ENCODE results near the gene RPL5.

The RPL5 gene

DNA sequence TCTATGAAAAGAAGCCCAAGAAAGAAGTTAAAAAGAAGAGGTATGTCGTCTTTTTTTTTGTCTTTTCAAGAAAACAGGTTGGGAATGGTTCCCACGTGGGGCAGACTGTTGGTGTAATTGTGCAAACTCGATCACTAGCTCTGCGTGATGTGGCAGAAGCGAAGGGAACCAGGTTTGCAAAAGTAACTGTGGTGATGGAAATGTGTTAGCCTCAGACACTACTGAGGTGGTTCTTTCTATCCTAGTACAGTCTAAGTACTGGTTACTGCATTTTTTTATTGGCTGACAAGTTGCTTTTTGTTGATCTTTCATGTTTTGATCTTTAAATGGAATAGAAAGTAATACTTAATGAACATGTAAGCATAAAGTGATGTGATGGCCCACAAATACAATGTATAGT lies 8.8 kb downstream of the RPL5 start:
- Mint-ChIP-seq H3K9me3 (no peaks in the 10 kb centered on the region), H3K4me1 (peaks cover 44% of the 10 kb centered on the region), H3K27me3 (no peaks in the 10 kb centered on the region), H3K36me3 (peaks cover 78% of the 10 kb centered on the region), H3K4me3 (no peak overlapping the region), H3K27ac (peak overlapping the region; percentile 35)
- ATAC-seq = no peak

DNA sequence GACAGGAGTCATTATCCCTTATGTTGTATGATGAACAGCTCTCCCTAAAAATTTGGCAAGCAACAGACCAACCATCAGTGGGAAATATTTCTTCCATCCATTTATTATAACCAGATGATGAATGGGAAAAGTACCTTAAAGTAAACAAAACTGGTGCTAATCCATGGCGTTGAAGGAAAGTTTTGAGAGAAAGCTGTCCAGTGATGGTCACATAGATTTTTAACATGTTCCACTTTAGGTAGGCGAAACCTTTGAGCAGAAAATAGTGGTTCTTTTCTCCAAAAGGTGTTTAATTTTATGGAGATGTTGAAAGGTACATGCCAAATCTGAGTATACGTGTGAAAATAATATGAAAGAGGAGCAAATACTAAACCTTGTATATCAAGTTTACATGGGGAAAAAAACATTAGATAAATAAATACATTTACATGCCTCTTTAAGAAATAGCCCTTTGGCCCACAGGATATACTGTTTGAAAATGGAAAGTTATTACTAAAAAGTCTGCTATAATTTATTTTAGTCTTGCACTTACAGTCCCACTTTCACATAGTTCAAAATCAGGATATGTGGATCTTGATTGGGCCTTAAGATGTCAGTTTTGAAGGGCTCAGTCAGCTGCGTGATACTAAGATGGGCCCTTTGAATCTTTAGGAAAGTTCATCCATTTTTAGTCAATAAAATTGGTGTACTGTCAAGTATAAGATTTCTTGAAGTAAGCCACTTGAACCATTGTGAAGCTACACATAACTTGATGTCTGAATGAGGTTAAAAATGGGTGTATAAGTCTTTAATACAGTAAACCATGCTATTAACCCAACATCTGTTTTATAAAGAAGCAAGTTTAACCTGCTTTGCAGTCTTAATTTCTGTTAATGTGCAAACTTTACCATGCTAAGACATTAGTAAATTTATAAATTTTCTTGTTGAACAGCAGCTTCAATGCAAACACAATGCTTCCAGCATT lies 10.5 kb downstream of the RPL5 start:
- Mint-ChIP-seq H3K4me1 (peaks cover 27% of the 10 kb centered on the region), H3K36me3 (peaks cover 74% of the 10 kb centered on the region), H3K27me3 (no peaks in the 10 kb centered on the region), H3K4me3 (no peak overlapping the region), H3K9me3 (no peaks in the 10 kb centered on the region), H3K27ac (no peak overlapping the region)
- ATAC-seq = no peak

DNA sequence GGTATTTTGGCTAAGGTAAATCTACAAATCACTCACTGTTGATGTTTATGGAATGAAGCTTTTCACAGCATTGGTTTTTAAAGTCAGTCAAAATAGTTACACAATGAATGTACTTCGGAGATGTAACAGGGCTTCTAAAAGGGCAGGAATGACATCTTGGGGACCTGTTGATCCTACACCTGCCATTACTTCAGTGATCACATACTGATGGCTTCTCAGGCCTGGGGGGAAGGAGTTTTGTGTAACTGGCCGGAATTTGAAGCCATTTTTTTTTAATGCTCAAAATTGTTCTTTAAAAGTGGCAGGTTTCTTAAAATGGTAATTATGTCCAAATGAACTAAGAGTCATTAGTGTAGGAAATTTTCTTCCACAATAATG lies 11.2 kb downstream of the RPL5 start:
- H3K27ac Mint-ChIP-seq = no peak overlapping the region

DNA sequence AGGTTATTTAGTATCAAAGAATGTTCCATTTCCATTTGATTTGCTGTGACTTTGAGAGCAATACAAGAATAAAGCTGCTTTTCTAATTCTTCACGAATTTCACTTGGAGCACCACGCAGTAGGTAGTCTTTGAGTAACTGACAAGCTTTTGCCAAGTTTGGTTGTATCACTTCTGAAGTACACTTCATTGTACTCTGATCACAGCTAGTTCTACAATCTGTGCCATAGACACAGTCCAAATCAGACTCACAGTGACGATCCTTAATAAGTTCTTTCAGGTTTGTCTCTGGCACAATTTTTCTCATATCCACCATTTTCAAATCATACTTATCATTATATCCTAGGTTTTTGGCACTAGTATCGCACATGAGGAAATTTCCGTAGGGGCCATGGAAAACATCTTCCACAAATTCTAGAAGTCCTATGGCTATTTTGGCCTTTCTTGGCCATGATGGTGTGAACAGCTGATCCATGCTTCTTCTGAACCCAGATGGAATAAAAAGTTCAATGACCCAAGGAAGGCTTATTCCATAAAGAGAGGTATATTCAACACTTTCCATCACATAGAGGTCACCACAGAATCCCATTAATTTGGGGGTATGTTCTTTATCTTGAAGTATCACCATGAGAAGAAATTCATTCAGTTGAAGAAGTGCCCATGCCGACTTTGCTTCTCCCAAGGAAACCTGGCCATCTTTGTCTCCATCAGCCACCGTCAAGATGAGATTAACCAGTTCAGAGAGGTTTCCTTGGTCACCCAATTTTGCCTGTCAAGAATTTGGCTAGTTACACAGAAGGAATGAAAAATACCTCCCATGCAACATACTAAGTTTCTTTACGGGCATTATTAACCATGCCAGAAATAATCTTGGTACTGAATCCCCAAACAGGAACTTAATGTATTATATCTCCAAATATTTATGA lies 11.9 kb downstream of the RPL5 start:
- no peak overlapping the region for H3K27ac Mint-ChIP-seq
- peaks cover 64% of the 10 kb centered on the region for H3K36me3 Mint-ChIP-seq
- ATAC-seq = no peak

More for the DNA sequence above, 11.2 kb downstream of the RPL5 start:
- H3K4me3 Mint-ChIP-seq = no peak overlapping the region
- H3K36me3 Mint-ChIP-seq = peaks cover 67% of the 10 kb centered on the region
- no peaks in the 10 kb centered on the region for H3K27me3 Mint-ChIP-seq
- no peak for ATAC-seq
- H3K9me3 Mint-ChIP-seq = no peaks in the 10 kb centered on the region
- peaks cover 21% of the 10 kb centered on the region for H3K4me1 Mint-ChIP-seq

DNA sequence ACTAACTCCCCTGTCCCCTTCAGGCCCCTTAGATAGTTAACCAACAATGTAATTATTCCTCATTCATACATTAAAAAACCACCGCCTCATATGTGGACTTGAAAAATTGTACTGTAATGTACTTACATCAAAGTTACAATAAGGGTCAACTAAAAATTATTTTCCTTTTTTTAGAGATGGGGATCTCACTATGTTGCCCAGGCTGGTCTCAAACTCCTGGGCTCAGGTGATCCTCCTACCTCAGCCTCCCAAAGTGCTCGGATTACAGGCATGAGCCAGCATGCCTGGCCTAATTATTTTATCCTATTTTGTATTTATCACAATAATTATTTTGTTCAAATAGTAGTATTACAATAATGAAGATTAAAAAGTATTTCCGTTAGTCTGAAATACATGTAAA lies 12.6 kb downstream of the RPL5 start:
- no peaks in the 10 kb centered on the region for H3K9me3 Mint-ChIP-seq
- H3K4me1 Mint-ChIP-seq = peaks cover 7% of the 10 kb centered on the region
- peaks cover 57% of the 10 kb centered on the region for H3K36me3 Mint-ChIP-seq
- no peak overlapping the region for H3K27ac Mint-ChIP-seq
- H3K4me3 Mint-ChIP-seq = no peak overlapping the region
- no peak for ATAC-seq
- no peaks in the 10 kb centered on the region for H3K27me3 Mint-ChIP-seq

More for the DNA sequence above, 11.9 kb downstream of the RPL5 start:
- no peaks in the 10 kb centered on the region for H3K27me3 Mint-ChIP-seq
- no peaks in the 10 kb centered on the region for H3K9me3 Mint-ChIP-seq
- peaks cover 14% of the 10 kb centered on the region for H3K4me1 Mint-ChIP-seq
- H3K4me3 Mint-ChIP-seq = no peak overlapping the region

DNA sequence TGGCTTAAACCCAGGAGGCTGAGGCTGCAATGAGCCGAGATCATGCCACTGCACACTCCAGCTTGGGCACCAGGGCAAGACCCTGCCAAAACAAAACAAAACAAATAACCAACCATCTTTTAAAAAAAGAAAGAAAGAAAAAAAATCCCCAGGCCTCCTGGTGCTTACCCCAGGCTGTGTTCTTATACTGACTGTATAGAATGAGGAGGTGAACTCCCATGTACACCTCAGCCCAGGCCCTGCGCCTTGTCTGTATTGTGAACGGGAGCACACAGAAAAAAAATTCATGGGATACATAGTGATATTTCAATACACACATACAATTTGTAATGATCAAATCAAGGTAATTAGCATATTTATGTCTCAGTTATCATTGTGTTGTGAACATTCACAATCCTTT lies 14.1 kb downstream of the RPL5 start:
- Mint-ChIP-seq H3K27ac (no peak overlapping the region), H3K4me3 (no peak overlapping the region), H3K27me3 (no peaks in the 10 kb centered on the region), H3K36me3 (peaks cover 52% of the 10 kb centered on the region), H3K4me1 (no peaks in the 10 kb centered on the region), H3K9me3 (no peaks in the 10 kb centered on the region)
- ATAC-seq = no peak

DNA sequence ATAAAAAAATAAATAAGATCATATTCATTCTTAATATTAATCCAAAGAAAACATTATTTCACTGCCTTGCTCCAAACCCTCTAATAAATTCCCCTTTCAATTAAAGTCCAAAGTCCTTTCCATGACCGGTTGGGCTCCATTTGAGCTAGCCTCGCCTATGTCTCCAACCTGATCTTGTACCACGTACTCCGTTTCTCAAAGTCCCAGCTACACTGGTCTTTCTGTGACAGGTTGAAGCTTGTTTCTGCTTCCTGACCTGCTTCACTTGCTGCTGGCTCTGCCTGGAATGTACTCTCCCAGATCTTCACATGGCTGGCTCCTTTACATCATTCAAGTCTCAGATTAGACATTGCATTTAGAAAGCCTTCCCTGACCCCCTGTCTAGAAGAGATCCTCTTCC lies 16.4 kb downstream of the RPL5 start:
- Mint-ChIP-seq H3K4me3 (no peak overlapping the region), H3K27me3 (no peaks in the 10 kb centered on the region), H3K9me3 (no peaks in the 10 kb centered on the region), H3K4me1 (peaks cover 7% of the 10 kb centered on the region), H3K27ac (peak overlapping the region; percentile 21), H3K36me3 (peaks cover 47% of the 10 kb centered on the region)
- no peak for ATAC-seq

DNA sequence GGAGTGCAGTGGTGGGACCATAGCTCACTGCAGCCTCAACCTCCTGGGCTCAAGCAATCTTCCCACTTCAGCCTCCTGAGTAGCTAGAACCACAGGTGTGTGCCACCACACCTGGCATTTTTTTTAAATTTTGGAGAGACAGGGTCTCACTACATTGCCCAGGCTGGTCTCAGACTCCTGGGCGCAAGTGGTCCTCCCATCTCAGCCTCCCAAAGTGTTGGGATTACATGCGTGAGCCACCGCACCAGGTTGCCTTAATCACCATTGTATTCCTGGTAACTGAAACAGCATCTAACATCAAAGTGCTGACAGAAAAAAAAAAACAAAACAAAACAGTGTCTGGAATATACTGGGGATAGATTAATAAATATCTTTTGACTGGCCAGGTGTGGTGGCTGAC lies 18.2 kb downstream of the RPL5 start:
- H3K27me3 Mint-ChIP-seq = no peaks in the 10 kb centered on the region
- peaks cover 15% of the 10 kb centered on the region for H3K4me1 Mint-ChIP-seq
- ATAC-seq = no peak
- H3K4me3 Mint-ChIP-seq = no peak overlapping the region
- no peaks in the 10 kb centered on the region for H3K9me3 Mint-ChIP-seq
- no peak overlapping the region for H3K27ac Mint-ChIP-seq
- peaks cover 42% of the 10 kb centered on the region for H3K36me3 Mint-ChIP-seq

DNA sequence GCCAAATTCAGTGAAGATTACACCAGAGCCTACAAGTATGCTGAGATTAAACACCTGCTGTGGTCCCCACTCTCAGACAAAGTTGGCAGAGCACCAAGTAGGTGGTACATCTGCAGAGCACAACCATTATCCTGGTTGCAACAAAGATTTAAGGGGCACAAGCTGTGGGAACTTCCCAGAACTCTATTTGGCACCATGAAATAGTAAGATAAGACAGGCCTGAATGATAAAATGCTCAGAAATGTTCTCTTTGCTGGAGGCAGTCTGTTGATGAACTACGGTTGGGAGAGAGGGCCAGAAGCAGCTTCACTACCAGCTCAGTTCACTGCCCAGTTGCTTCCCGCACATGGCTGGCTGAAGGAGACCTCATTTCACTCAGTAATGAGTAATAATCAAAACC lies 19.9 kb downstream of the RPL5 start:
- Mint-ChIP-seq H3K9me3 (no peaks in the 10 kb centered on the region), H3K27ac (no peak overlapping the region), H3K27me3 (no peaks in the 10 kb centered on the region), H3K36me3 (peaks cover 43% of the 10 kb centered on the region), H3K4me3 (no peak overlapping the region), H3K4me1 (peaks cover 15% of the 10 kb centered on the region)
- ATAC-seq = no peak

DNA sequence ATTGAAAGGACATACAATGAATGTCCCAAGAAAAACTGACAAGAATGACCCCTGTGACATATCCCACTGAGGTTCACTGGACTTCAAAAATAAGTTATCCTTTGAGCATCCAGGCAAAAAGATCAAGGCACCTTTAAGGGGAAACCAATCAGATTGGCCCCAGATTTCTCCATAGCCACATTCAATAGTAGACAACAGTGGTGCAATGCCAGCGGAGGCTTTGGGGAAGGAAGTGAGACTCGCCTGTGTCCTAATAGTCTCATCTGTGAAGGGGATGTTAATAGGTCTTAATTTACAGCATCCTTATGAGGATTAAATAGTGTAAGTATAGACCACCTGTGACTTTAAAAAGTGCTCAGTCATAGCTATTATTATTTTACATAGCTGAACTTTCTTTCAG lies 21.5 kb downstream of the RPL5 start:
- H3K9me3 Mint-ChIP-seq = no peaks in the 10 kb centered on the region

DNA sequence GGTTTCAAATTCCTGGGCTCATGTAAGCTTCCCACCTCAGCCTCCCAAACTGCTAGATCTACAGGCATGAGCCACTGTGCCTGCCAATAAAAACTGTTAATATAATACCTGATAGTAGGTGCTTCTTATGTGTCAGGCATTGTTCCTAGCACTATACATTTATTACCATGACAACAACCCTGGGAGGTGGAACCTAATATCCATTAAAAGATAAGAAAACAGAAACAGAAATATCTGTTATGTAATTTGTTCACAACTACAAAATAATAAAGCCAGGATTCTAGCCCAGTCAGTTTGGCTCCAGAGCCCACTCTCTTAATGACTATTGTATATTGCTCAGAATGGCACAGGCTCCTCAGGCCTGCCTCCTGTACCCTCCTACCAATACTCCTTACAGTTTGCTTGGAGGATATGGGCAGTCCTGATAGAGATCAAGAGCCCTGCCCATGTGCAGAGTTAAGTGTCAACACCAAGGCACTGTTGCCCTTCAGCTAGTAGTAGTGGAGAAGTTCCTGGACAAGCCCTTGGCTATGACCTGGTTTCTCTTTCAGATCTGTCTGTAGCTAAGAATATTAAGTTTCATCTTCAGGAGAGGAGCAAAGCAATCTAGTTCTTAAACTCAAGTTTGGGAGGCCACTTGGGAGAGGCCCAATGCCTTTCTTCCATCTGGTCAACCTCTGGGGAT lies 22.4 kb downstream of the RPL5 start:
- ATAC-seq = no peak
- Mint-ChIP-seq H3K27ac (peak overlapping the region; percentile 12), H3K4me1 (peaks cover 20% of the 10 kb centered on the region), H3K4me3 (no peak overlapping the region), H3K27me3 (no peaks in the 10 kb centered on the region), H3K9me3 (no peaks in the 10 kb centered on the region), H3K36me3 (peaks cover 45% of the 10 kb centered on the region)

More for the DNA sequence above, 21.5 kb downstream of the RPL5 start:
- Mint-ChIP-seq H3K4me1 (peaks cover 15% of the 10 kb centered on the region), H3K27me3 (no peaks in the 10 kb centered on the region), H3K36me3 (peaks cover 46% of the 10 kb centered on the region), H3K4me3 (no peak overlapping the region), H3K27ac (no peak overlapping the region)
- no peak for ATAC-seq

DNA sequence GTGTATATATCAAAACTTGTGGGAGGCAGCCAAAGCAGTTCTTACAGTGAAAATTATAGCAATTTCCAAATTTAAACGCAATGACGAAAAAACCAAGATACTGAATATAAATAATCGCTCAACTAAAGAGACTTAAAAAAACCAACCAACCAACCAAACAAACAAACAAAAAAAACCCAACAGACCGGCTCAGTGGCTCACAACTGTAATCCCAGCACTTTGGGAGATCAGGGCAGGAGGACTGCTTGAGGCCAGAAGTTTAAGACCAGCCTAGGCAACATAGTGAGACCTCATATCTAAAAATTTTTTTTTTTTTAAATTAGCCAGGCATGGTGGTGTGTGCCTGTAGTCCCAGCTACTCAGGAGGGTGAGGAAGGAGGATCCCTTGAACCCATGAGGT lies 23.4 kb downstream of the RPL5 start:
- no peak for ATAC-seq
- H3K27ac Mint-ChIP-seq = no peak overlapping the region
- peaks cover 40% of the 10 kb centered on the region for H3K36me3 Mint-ChIP-seq
- no peaks in the 10 kb centered on the region for H3K27me3 Mint-ChIP-seq
- no peaks in the 10 kb centered on the region for H3K9me3 Mint-ChIP-seq
- peaks cover 23% of the 10 kb centered on the region for H3K4me1 Mint-ChIP-seq
- no peak overlapping the region for H3K4me3 Mint-ChIP-seq

DNA sequence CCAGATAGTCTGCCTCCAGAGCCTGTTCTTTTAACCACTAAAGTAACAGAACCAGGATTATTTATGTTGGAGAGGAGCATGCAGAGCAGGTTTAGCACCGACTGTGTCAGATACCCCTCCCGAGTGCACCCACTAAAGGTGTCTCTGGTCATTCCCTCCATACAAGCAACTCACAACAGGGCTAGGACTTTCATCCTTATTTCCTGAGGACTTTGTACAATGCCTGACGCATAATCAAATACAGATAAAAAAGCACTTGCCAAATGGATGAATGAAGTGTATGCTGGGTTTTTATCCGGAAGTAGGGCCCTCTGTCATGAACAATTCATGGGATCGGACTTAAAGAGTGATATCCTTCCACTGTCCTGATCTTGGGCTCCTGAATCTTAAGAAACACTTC lies 26.0 kb downstream of the RPL5 start:
- Mint-ChIP-seq H3K27me3 (no peaks in the 10 kb centered on the region), H3K9me3 (no peaks in the 10 kb centered on the region), H3K4me3 (no peak overlapping the region), H3K27ac (no peak overlapping the region), H3K4me1 (peaks cover 16% of the 10 kb centered on the region), H3K36me3 (peaks cover 42% of the 10 kb centered on the region)
- no peak for ATAC-seq

DNA sequence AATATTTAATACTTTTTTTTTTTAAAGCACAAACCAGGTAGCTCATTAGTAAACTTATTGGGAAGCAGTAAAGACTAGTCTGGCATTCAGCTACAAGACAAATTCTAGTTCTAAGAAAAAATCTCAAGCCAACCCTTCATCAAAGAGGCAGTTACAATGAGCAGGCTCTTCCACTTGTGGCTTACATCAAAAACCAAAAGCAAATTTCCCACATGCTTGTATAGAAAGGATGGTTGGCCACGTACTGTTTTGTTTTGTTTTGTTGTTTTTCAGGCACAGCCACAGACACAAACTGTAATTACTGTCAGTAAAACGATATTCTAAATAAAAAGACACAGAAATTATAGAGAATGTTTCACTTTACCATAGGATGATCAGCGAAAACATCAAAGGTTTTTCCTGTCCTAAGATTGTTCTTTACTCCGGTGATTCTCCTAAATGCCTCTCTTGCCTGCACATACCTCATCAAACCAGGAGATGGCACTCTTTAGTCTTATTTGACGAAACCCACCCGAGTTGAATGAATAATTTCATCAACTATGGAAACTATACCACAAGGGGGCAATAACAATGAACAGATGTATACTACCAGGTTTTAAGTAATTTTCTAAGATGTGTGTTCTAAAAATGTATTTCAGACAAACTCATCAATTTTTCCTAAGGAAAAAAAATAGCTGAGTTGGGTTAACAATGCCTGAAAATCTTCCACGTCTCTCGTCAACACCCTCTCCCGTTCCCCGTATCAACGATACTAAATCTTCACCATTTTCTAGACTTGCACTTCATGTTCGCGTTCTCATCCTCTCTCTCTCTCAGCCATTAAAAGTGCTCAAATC lies 26.9 kb downstream of the RPL5 start:
- H3K36me3 Mint-ChIP-seq = peaks cover 42% of the 10 kb centered on the region
- peaks cover 16% of the 10 kb centered on the region for H3K4me1 Mint-ChIP-seq
- peak overlapping the region; percentile 3 for H3K27ac Mint-ChIP-seq
- no peaks in the 10 kb centered on the region for H3K27me3 Mint-ChIP-seq
- H3K9me3 Mint-ChIP-seq = no peaks in the 10 kb centered on the region
- peak overlapping the region; percentile 0 for H3K4me3 Mint-ChIP-seq
- ATAC-seq = peak; percentile 77
